IMR-90 (cell line): ENCODE data around the gene HIKESHI. TPM values are rescaled to one million over a fixed set of nuclear protein-coding genes. Genes with fewer than 3 reads are reported as not detected.

Experiments
- ATAC-seq: fragments of 200-7000 bp; cut with Tn5 transposase; 2 replicates; pipeline ENCODE4 v1.9.1; 2020; ENCODE audit warnings: low read depth, mild to moderate bottlenecking, moderate library complexity
- BruUV-seq: library from RNA; stranded (reverse); fragments of 400-500 nt; replicated peaks from 2 replicates; lab custom pipeline; 2021; lab: Mats Ljungman, UMichigan
- CTCF ChIA-PET: fragments of 300-600 bp; formaldehyde crosslinking; extraction: SDS; loops from one replicate; lab custom pipeline; 2021; ENCODE audit warnings: antibody characterized with exemption; lab: Yijun Ruan, JAX
- POLR2A ChIA-PET: fragments of 300-600 bp; sonication (Branson Sonifier 250); formaldehyde crosslinking; loops from one replicate; lab custom pipeline; 2022; ENCODE audit warnings: antibody characterized with exemption; ENCODE audit not compliant: unreplicated experiment; lab: Charles Lee
- DNase-seq: peaks from one replicate; pipeline ENCODE4 v3.0.0; 2013
- H2AFZ ChIP-seq: replicated peaks from 2 replicates; pipeline ENCODE3; 2013; ENCODE audit warnings: low read length, mild to moderate bottlenecking; ENCODE audit not compliant: poor library complexity
- H2AK5ac ChIP-seq: 2 replicates; pipeline ENCODE4 v1.6.1; 2013; ENCODE audit warnings: low read depth, low read length, inconsistent platforms
- H2AK9ac ChIP-seq: replicated peaks from 2 replicates; pipeline ENCODE3; 2013; ENCODE audit warnings: mild to moderate bottlenecking, low read depth, low read length, moderate library complexity; ENCODE audit not compliant: poor library complexity
- H2BK120ac ChIP-seq: 2 replicates; pipeline ENCODE4 v1.6.1; 2013; ENCODE audit warnings: low read depth, low read length, inconsistent platforms
- H2BK15ac ChIP-seq: 3 replicates; pipeline ENCODE4 v1.6.1; 2013; ENCODE audit warnings: low read depth, low read length, inconsistent platforms
- H2BK20ac ChIP-seq: 2 replicates; pipeline ENCODE4 v1.6.1; 2013; ENCODE audit warnings: low read depth, mild to moderate bottlenecking, inconsistent platforms, low read length, moderate library complexity
- H2BK5ac ChIP-seq: 2 replicates; pipeline ENCODE4 v1.6.1; 2013; ENCODE audit warnings: mild to moderate bottlenecking, low read depth, low read length, inconsistent platforms; ENCODE audit not compliant: poor library complexity, severe bottlenecking
- H3K14ac ChIP-seq: replicated peaks from 2 replicates; pipeline ENCODE4 v1.6.1; 2013; ENCODE audit warnings: low read depth, low read length, inconsistent platforms
- H3K18ac ChIP-seq: 2 replicates; pipeline ENCODE4 v1.6.1; 2013; ENCODE audit warnings: low read depth, low read length, control low read depth
- H3K23ac ChIP-seq: 2 replicates; pipeline ENCODE4 v1.6.1; 2013; ENCODE audit warnings: low read depth, low read length, inconsistent platforms
- H3K27ac ChIP-seq: 2 replicates; pipeline ENCODE4 v1.5.1; 2013; ENCODE audit warnings: mild to moderate bottlenecking, control low read depth, low read length; ENCODE audit not compliant: insufficient read depth
- H3K27me3 ChIP-seq: 2 replicates; pipeline ENCODE4 v1.6.1; 2013; ENCODE audit warnings: low read length; ENCODE audit not compliant: control insufficient read depth, insufficient read depth
- H3K36me3 ChIP-seq: 2 replicates; pipeline ENCODE4 v1.6.1; 2013; ENCODE audit warnings: low read length, mixed read lengths; ENCODE audit not compliant: control insufficient read depth, insufficient read depth
- H3K4ac ChIP-seq: 2 replicates; pipeline ENCODE4 v1.6.1; 2013; ENCODE audit warnings: low read depth, low read length, inconsistent platforms
- H3K4me1 ChIP-seq: 2 replicates; pipeline ENCODE4 v1.6.1; 2013; ENCODE audit warnings: low read length, mixed read lengths; ENCODE audit not compliant: control insufficient read depth, insufficient read depth
- H3K4me2 ChIP-seq: 2 replicates; pipeline ENCODE4 v1.6.1; 2013; ENCODE audit warnings: low read depth, mild to moderate bottlenecking, control low read depth, low read length, moderate library complexity
- H3K4me3 ChIP-seq: 2 replicates; pipeline ENCODE4 v1.5.1; 2013; ENCODE audit warnings: low read depth, mild to moderate bottlenecking, control low read depth, low read length, moderate library complexity; ENCODE audit not compliant: insufficient read depth
- H3K56ac ChIP-seq: 2 replicates; pipeline ENCODE4 v1.6.1; 2013; ENCODE audit warnings: low read length, inconsistent platforms; ENCODE audit not compliant: insufficient read depth; ENCODE audit errors: extremely low read depth
- H3K79me1 ChIP-seq, 2 experiments: 2 replicates each; pipeline ENCODE4 v1.6.1; 2013; ENCODE audit warnings: low read length in 2 of 2, inconsistent platforms in 1 of 2, low read depth in 1 of 2
- H3K9ac ChIP-seq: 2 replicates; pipeline ENCODE4 v1.6.1; 2013; ENCODE audit warnings: low read depth, low read length, control low read depth
- H3K9me1 ChIP-seq: 2 replicates; pipeline ENCODE4 v1.6.1; 2013; ENCODE audit warnings: low read length, inconsistent platforms; ENCODE audit not compliant: insufficient read depth
- H3K9me3 ChIP-seq: 2 replicates; pipeline ENCODE4 v1.6.1; 2013; ENCODE audit warnings: low read length; ENCODE audit not compliant: control insufficient read depth, insufficient read depth
- H4K20me1 ChIP-seq: 2 replicates; pipeline ENCODE4 v1.6.1; 2013; ENCODE audit warnings: low read length, inconsistent platforms; ENCODE audit not compliant: insufficient read depth
- H4K5ac ChIP-seq: 2 replicates; pipeline ENCODE4 v1.6.1; 2013; ENCODE audit warnings: mild to moderate bottlenecking, low read depth, low read length, control low read depth
- H4K8ac ChIP-seq, 2 experiments: 2 replicates each; pipeline ENCODE4 v1.6.1; 2013; ENCODE audit warnings: low read depth in 2 of 2, low read length in 2 of 2, control low read depth in 1 of 2, inconsistent platforms in 1 of 2
- H4K91ac ChIP-seq: 2 replicates; pipeline ENCODE4 v1.6.1; 2013; ENCODE audit warnings: low read depth, low read length, inconsistent platforms; ENCODE audit not compliant: insufficient read depth
- BHLHE40 ChIP-seq: fragments of 150-350 bp; IDR thresholded peaks from 2 replicates; pipeline ENCODE4 v1.6.1; 2016; ENCODE audit warnings: mild to moderate bottlenecking, low read depth, low read length
- CEBPB ChIP-seq: IDR thresholded peaks from 2 replicates; pipeline ENCODE4 v1.6.1; 2012; ENCODE audit warnings: low read depth, low read length, improper control_type of control experiment
- CHD1 ChIP-seq: IDR thresholded peaks from 2 replicates; pipeline ENCODE4 v1.6.1; 2012; ENCODE audit warnings: low read depth, low read length, improper control_type of control experiment
- CTCF ChIP-seq: conservative IDR thresholded peaks from 2 replicates; pipeline ENCODE4 v1.5.1; 2012; ENCODE audit warnings: mild to moderate bottlenecking, low read depth, low read length, improper control_type of control experiment
- ELK1 ChIP-seq: fragments of 150-350 bp; IDR thresholded peaks from 2 replicates; pipeline ENCODE4 v1.6.1; 2016; ENCODE audit warnings: low read depth, mild to moderate bottlenecking, low read length, moderate library complexity, borderline replicate concordance
- FOS ChIP-seq: fragments of 150-350 bp; IDR thresholded peaks from 2 replicates; pipeline ENCODE4 v1.6.1; 2016; ENCODE audit warnings: low read depth, low read length
- MAFK ChIP-seq: IDR thresholded peaks from 2 replicates; pipeline ENCODE4 v1.6.1; 2012; ENCODE audit warnings: low read depth, low read length, improper control_type of control experiment
- MAZ ChIP-seq: IDR thresholded peaks from 2 replicates; pipeline ENCODE4 v1.6.1; 2012; ENCODE audit warnings: low read depth, mild to moderate bottlenecking, low read length, improper control_type of control experiment, moderate library complexity, borderline replicate concordance
- MXI1 ChIP-seq: IDR thresholded peaks from 2 replicates; pipeline ENCODE4 v1.6.1; 2012; ENCODE audit warnings: low read depth, mild to moderate bottlenecking, low read length, moderate library complexity, borderline replicate concordance
- NFE2L2 ChIP-seq: fragments of 150-350 bp; IDR thresholded peaks from 2 replicates; pipeline ENCODE4 v1.6.1; 2016; ENCODE audit warnings: low read depth, mild to moderate bottlenecking, low read length
- POLR2A ChIP-seq: IDR thresholded peaks from 2 replicates; pipeline ENCODE4 v1.6.1; 2012; ENCODE audit warnings: mild to moderate bottlenecking, low read depth, low read length
- RAD21 ChIP-seq: IDR thresholded peaks from 2 replicates; pipeline ENCODE4 v1.6.1; 2012; ENCODE audit warnings: low read length, improper control_type of control experiment
- RCOR1 ChIP-seq: IDR thresholded peaks from 2 replicates; pipeline ENCODE4 v1.6.1; 2012; ENCODE audit warnings: mild to moderate bottlenecking, low read length, improper control_type of control experiment; ENCODE audit not compliant: insufficient replicate concordance
- RFX5 ChIP-seq: IDR thresholded peaks from 2 replicates; pipeline ENCODE4 v1.8.0; 2012; ENCODE audit warnings: low read depth, mild to moderate bottlenecking, low read length, moderate library complexity
- SMC3 ChIP-seq: fragments of 150-350 bp; IDR thresholded peaks from 2 replicates; pipeline ENCODE4 v1.6.1; 2016; ENCODE audit warnings: low read depth, mild to moderate bottlenecking, antibody characterized with exemption, low read length, moderate library complexity
- USF2 ChIP-seq: fragments of 150-350 bp; IDR thresholded peaks from 2 replicates; pipeline ENCODE4 v1.6.1; 2017; ENCODE audit warnings: mild to moderate bottlenecking, antibody characterized with exemption, low read length, low read depth
- WGBS, 2 experiments: methylation state at CpG; one replicate each; pipeline versions ENCODE4 v1.1.5 to v1.1.7; 2013; ENCODE audit warnings: missing lambda C conversion rate in 2 of 2; ENCODE audit not compliant: insufficient read length in 1 of 2; ENCODE audit errors: extremely low coverage in 2 of 2; 5-methylcytosine and 5-hydroxymethylcytosine counted together
- dilution Hi-C: fragments of 300-500 bp; cut with HindIII; formaldehyde crosslinking; loops from one replicate; pipeline ENCODE4 v1.14.3; 2018; ENCODE audit warnings: low sequenced_read_pairs; ENCODE audit not compliant: unreplicated experiment
- in situ Hi-C: fragments of 300-500 bp; cut with MboI; formaldehyde crosslinking; loops from 3 replicates; pipeline ENCODE4 v1.14.3; 2019; ENCODE audit warnings: low sequenced_read_pairs, inconsistent platforms, mixed read lengths
- intact Hi-C: fragments of 100-400 bp; cut with micrococcal nuclease; formaldehyde crosslinking; loops from 2 replicates; pipeline ENCODE4 v1.10.0; 2022
- polyA plus RNA-seq, 3 experiments: library from polyadenylated mRNA; depleted of rRNA; stranded (reverse); fragments of >200 nt; gene quantifications; 2 replicates each; pipeline ENCODE4 v1.2.3, GENCODE V29; 2012; ENCODE audit warnings: low replicate concordance in 1 of 3
- total RNA-seq: library from RNA; depleted of rRNA; stranded (reverse); fragments of >200 nt; gene quantifications from 2 replicates; pipeline ENCODE4 v1.2.3, GENCODE V29; 2012

HIKESHI gene
- total and polyA plus RNA-seq, 2 of the 4 experiments (the other 2 are of a cell fraction) = 49.4 to 73.5 TPM

GRCh38 chr11:86358720-86359119, 56.7 kb downstream of the HIKESHI start:
- no peak overlapping the region for H3K9ac ChIP-seq
- TF ChIP-seq RFX5 (no peak), MAFK (no peak), MAZ (no peak), USF2 (no peak), RAD21 (no peak), FOS (no peak), BHLHE40 (no peak), ELK1 (no peak), CTCF (no peak), POLR2A (no peak), RCOR1 (no peak), CHD1 (no peak), NFE2L2 (no peak), MXI1 (no peak), CEBPB (no peak), SMC3 (no peak)
- no peaks in the 10 kb centered on the region for H3K9me3 ChIP-seq
- H2AK5ac ChIP-seq = no peak overlapping the region
- in situ Hi-C loops = no loop called here
- ATAC-seq (no peak; the same call in 1 of the 2 replicates), DNase-seq (no peak)
- no peak overlapping the region for H3K27ac ChIP-seq
- no TSS peak for BruUV-seq
- no peak overlapping the region for H4K5ac ChIP-seq
- no peak overlapping the region for H3K18ac ChIP-seq
- H2AK9ac ChIP-seq = no peak overlapping the region
- no peaks in the 10 kb centered on the region for H3K27me3 ChIP-seq
- no peak overlapping the region for H3K4me3 ChIP-seq
- H3K4me2 ChIP-seq = no peak overlapping the region
- H2BK5ac ChIP-seq = no peak overlapping the region
- no peak overlapping the region for H3K4ac ChIP-seq
- POLR2A ChIA-PET = no interaction called here
- no peaks in the 10 kb centered on the region; the same call in 1 of the 2 replicates for H3K9me1 ChIP-seq
- no peak overlapping the region for H2AFZ ChIP-seq
- 0 out of 2 replicates have a peak overlapping the region, but pooled peaks have one; percentile 36 for H3K23ac ChIP-seq
- peaks cover 3% of the 10 kb centered on the region; the same call in 1 of the 2 replicates for H3K4me1 ChIP-seq
- H2BK120ac ChIP-seq = no peak overlapping the region
- no peak overlapping the region for H4K91ac ChIP-seq
- dilution Hi-C loops = no loop called here
- no peak overlapping the region for H3K14ac ChIP-seq
- no peak overlapping the region for H3K56ac ChIP-seq
- WGBS, 2 experiments = 80% methylated on average over 1 of the region's 3 CpGs; no CpG with 5 or more reads in 1 of the 2 experiments
- intact Hi-C loops = no loop called here
- no peak overlapping the region for H2BK20ac ChIP-seq
- H3K36me3 ChIP-seq = no peaks in the 10 kb centered on the region
- H2BK15ac ChIP-seq = no peak overlapping the region
- H4K20me1 ChIP-seq = no peaks in the 10 kb centered on the region
- CTCF ChIA-PET = interaction anchor here (0.6 kb wide), 1 partner anchor 226 kb away, joined by 3 read pairs; no protein-coding TSS in a partner anchor
- no peaks in the 10 kb centered on the region for H3K79me1 ChIP-seq
- no peak overlapping the region for H4K8ac ChIP-seq
